PC-9 (cell line): ENCODE measurements around the gene TMEM200B. TPM values are rescaled to one million over a fixed set of nuclear protein-coding genes. Genes with fewer than 3 reads are reported as not detected.

Experiments used
- BruUV-seq: library from RNA; stranded (reverse); fragments of 400-500 nt; replicated peaks from 2 replicates; lab custom pipeline; 2021; lab: Mats Ljungman, UMichigan
- CTCF ChIA-PET: fragments of 300-600 bp; sonication (Branson Sonifier 250); formaldehyde crosslinking; loops from one replicate; lab custom pipeline; 2022; ENCODE audit warnings: antibody characterized with exemption; lab: Charles Lee
- POLR2A ChIA-PET: fragments of 300-600 bp; sonication (Branson Sonifier 250); formaldehyde crosslinking; loops from one replicate; lab custom pipeline; 2022; ENCODE audit warnings: antibody characterized with exemption; ENCODE audit not compliant: unreplicated experiment; lab: Charles Lee
- DNase-seq, 2 experiments: peaks; one replicate each; pipeline versions ENCODE4 v3.0.0 to v3.0.0-alpha.2; 2015 to 2022; ENCODE audit warnings: mixed read lengths in 1 of 2
- H2AFZ ChIP-seq: fragments of 200-600 bp; sonication (generic); 2 replicates; pipeline ENCODE4 v1.8.1; 2017; ENCODE audit warnings: antibody characterized with exemption
- H3F3A ChIP-seq: fragments of 200-600 bp; sonication (generic); 2 replicates; pipeline ENCODE4 v1.8.1; 2017; ENCODE audit warnings: antibody characterized with exemption, mild to moderate bottlenecking, low read depth; ENCODE audit not compliant: insufficient read depth
- H3K27ac ChIP-seq: fragments of 200-600 bp; sonication (generic); 2 replicates; pipeline ENCODE4 v1.6.1; 2016; ENCODE audit warnings: mixed run types
- H3K27me3 ChIP-seq: fragments of 200-600 bp; sonication (generic); 2 replicates; pipeline ENCODE4 v1.6.1; 2016; ENCODE audit warnings: low read depth, mixed run types; ENCODE audit not compliant: insufficient read depth
- H3K36me3 ChIP-seq: fragments of 200-600 bp; sonication (generic); 2 replicates; pipeline ENCODE4 v1.6.1; 2016; ENCODE audit warnings: low read depth, mixed run types
- H3K4me1 ChIP-seq: fragments of 200-600 bp; sonication (generic); replicated peaks from 2 replicates; pipeline ENCODE4 v1.6.1; 2016; ENCODE audit warnings: mixed run types; ENCODE audit not compliant: insufficient read depth
- H3K4me2 ChIP-seq: fragments of 200-600 bp; sonication (generic); 2 replicates; pipeline ENCODE4 v1.6.1; 2017; ENCODE audit warnings: mixed run types
- H3K4me3 ChIP-seq: fragments of 200-600 bp; sonication (generic); 2 replicates; pipeline ENCODE4 v1.6.1; 2016; ENCODE audit warnings: mixed run types
- H3K79me2 ChIP-seq: fragments of 200-600 bp; sonication (generic); 2 replicates; pipeline ENCODE4 v1.6.1; 2017; ENCODE audit warnings: low read depth, mixed run types
- H3K9me2 ChIP-seq: fragments of 200-600 bp; sonication (generic); 2 replicates; pipeline ENCODE4 v1.8.1; 2017; ENCODE audit warnings: mild to moderate bottlenecking; ENCODE audit not compliant: insufficient read depth
- H3K9me3 ChIP-seq: fragments of 200-600 bp; sonication (generic); 2 replicates; pipeline ENCODE4 v1.8.1; 2016; ENCODE audit warnings: low read depth; ENCODE audit not compliant: insufficient read depth
- H4K20me1 ChIP-seq: fragments of 200-600 bp; sonication (generic); 2 replicates; pipeline ENCODE4 v1.8.1; 2017; ENCODE audit not compliant: insufficient read depth
- CTCF ChIP-seq: fragments of 200-600 bp; sonication (generic); conservative IDR thresholded peaks from 2 replicates; pipeline ENCODE4 v1.6.1; 2017; ENCODE audit warnings: mixed run types, antibody characterized with exemption, mild to moderate bottlenecking, moderate library complexity
- EZH2 ChIP-seq: fragments of 200-600 bp; sonication (generic); IDR thresholded peaks from 2 replicates; pipeline ENCODE4 v1.8.0; 2017; ENCODE audit warnings: antibody characterized with exemption, low read depth
- intact Hi-C: fragments of 100-400 bp; cut with micrococcal nuclease; formaldehyde crosslinking; loops from one replicate; pipeline ENCODE4 v1.10.0; 2022; ENCODE audit not compliant: unreplicated experiment
- total RNA-seq: library from RNA; stranded (reverse); gene quantifications from 2 replicates; pipeline ENCODE4 v1.2.3, GENCODE V29; 2021

The TMEM200B gene
- total RNA-seq, 1 experiment from 2014 or later, result 1.1 TPM

- CTCF ChIA-PET, result no interaction called here
Observed at GRCh38 chr1:29128739-29129138, 5.0 kb upstream of the TMEM200B start.

GRCh38 chr1:29126198-29126597, 2.5 kb upstream of the TMEM200B start:
- Histone ChIP-seq H3K9me2 (no peaks in the 10 kb centered on the region), H3F3A (no peaks in the 10 kb centered on the region), H4K20me1 (no peaks in the 10 kb centered on the region), H3K27ac (no peak overlapping the region), H2AFZ (no peak overlapping the region), H3K27me3 (0 out of 2 replicates have a peak, but pooled peaks cover 3% of the 10 kb centered on the region), H3K9me3 (no peaks in the 10 kb centered on the region), H3K4me1 (no peaks in the 10 kb centered on the region), H3K4me2 (no peak overlapping the region), H3K79me2 (no peaks in the 10 kb centered on the region), H3K36me3 (no peaks in the 10 kb centered on the region), H3K4me3 (no peak overlapping the region)
- no peak for DNase-seq
- intact Hi-C loops, result no loop called here
- BruUV-seq, result no TSS peak
- POLR2A ChIA-PET, result no interaction called here
- no peak for TF ChIP-seq EZH2
- no peak for TF ChIP-seq CTCF
- CTCF ChIA-PET, result no interaction called here

More at GRCh38 chr1:29128739-29129138, 5.0 kb upstream of the TMEM200B start:
- Histone ChIP-seq H3K27me3 (0 out of 2 replicates have a peak, but pooled peaks cover 3% of the 10 kb centered on the region), H3K9me2 (no peaks in the 10 kb centered on the region), H3K4me1 (no peaks in the 10 kb centered on the region), H3K36me3 (no peaks in the 10 kb centered on the region), H3K4me3 (no peak overlapping the region), H4K20me1 (no peaks in the 10 kb centered on the region), H3F3A (no peaks in the 10 kb centered on the region), H3K79me2 (no peaks in the 10 kb centered on the region), H3K27ac (no peak overlapping the region), H3K9me3 (no peaks in the 10 kb centered on the region), H2AFZ (no peak overlapping the region), H3K4me2 (no peak overlapping the region)
- TF ChIP-seq EZH2, result no peak
- no peak for TF ChIP-seq CTCF
- no TSS peak for BruUV-seq
- POLR2A ChIA-PET, result no interaction called here
- intact Hi-C loops, result no loop called here
- DNase-seq, result no peak

GRCh38 chr1:29125788-29126187, 2.1 kb upstream of the TMEM200B start:
- no peak for DNase-seq

More at GRCh38 chr1:29125788-29126187, 2.1 kb upstream of the TMEM200B start:
- Histone ChIP-seq H3K79me2 (no peaks in the 10 kb centered on the region), H3K4me2 (no peak overlapping the region), H4K20me1 (no peaks in the 10 kb centered on the region), H3K4me3 (no peak overlapping the region), H3K36me3 (no peaks in the 10 kb centered on the region), H3K9me3 (no peaks in the 10 kb centered on the region), H3F3A (no peaks in the 10 kb centered on the region), H3K27ac (no peak overlapping the region), H3K4me1 (no peaks in the 10 kb centered on the region), H3K27me3 (0 out of 2 replicates have a peak, but pooled peaks cover 3% of the 10 kb centered on the region), H3K9me2 (no peaks in the 10 kb centered on the region), H2AFZ (no peak overlapping the region)
- TF ChIP-seq CTCF, result no peak
- TF ChIP-seq EZH2, result no peak
- ChIA-PET CTCF (no interaction called here), POLR2A (no interaction called here)
- no TSS peak for BruUV-seq
- intact Hi-C loops, result no loop called here
